Adipocyte (in vitro differentiated cells): Measurements from ENCODE around the gene DMRTA2.
"Not testable (repeated sequence)": the region's sequence is repeated elsewhere in the genome, so short reads cannot be mapped to it uniquely, and the experiment has no call there.

Experiments used
- DNase-seq: peaks from one replicate; pipeline ENCODE4 v3.0.0-alpha.2; 2015; ENCODE audit warnings: low read depth
- H3K27me3 ChIP-seq: replicated peaks from 2 replicates; pipeline ENCODE4 v1.7.0; 2013; ENCODE audit warnings: mild to moderate bottlenecking, low read length, moderate library complexity; ENCODE audit not compliant: control insufficient read depth, insufficient read depth
- H3K36me3 ChIP-seq: 2 replicates; pipeline ENCODE4 v1.7.0; 2013; ENCODE audit warnings: low read length, mild to moderate bottlenecking, moderate library complexity; ENCODE audit not compliant: control insufficient read depth, insufficient read depth, severe bottlenecking
- H3K4me1 ChIP-seq: 2 replicates; pipeline ENCODE4 v1.7.0; 2013; ENCODE audit warnings: mild to moderate bottlenecking, low read length, moderate library complexity; ENCODE audit not compliant: control insufficient read depth, insufficient read depth
- H3K4me3 ChIP-seq: 2 replicates; pipeline ENCODE4 v1.7.0; 2013; ENCODE audit warnings: mild to moderate bottlenecking, low read length, moderate library complexity
- H3K9ac ChIP-seq: 2 replicates; pipeline ENCODE4 v1.7.0; 2013; ENCODE audit warnings: mild to moderate bottlenecking, low read length, moderate library complexity
- H3K9me3 ChIP-seq: 2 replicates; pipeline ENCODE4 v1.7.0; 2013; ENCODE audit warnings: mild to moderate bottlenecking, low read length, moderate library complexity; ENCODE audit not compliant: control insufficient read depth

The DMRTA2 gene

DNA sequence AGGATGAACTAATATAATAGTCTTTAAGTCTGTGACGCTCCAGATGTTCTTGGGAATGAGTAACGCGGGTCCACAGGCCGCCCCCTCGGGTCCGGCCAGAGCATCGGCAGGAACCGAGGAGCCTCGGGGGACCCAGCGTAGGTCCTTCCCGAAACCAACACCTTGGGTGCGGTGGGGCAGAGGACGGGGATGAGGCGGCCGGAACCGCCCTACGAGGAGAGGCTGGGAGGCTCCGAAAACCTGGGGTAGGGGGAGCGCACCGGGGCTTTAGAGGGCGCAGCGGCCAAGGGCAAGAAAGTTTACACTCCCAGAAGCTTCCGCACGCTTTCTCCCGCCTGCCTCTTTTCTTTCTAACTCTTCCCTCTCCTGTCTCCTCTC, 7.1 kb downstream of the DMRTA2 start:
- Histone ChIP-seq H3K27me3 (peaks cover 67% of the 10 kb centered on the region), H3K36me3 (no peaks in the 10 kb centered on the region), H3K9ac (no peak overlapping the region), H3K4me3 (peak overlapping the region; percentile 8), H3K9me3 (peaks cover 15% of the 10 kb centered on the region), H3K4me1 (peaks cover 3% of the 10 kb centered on the region)
- no peak for DNase-seq

DNA sequence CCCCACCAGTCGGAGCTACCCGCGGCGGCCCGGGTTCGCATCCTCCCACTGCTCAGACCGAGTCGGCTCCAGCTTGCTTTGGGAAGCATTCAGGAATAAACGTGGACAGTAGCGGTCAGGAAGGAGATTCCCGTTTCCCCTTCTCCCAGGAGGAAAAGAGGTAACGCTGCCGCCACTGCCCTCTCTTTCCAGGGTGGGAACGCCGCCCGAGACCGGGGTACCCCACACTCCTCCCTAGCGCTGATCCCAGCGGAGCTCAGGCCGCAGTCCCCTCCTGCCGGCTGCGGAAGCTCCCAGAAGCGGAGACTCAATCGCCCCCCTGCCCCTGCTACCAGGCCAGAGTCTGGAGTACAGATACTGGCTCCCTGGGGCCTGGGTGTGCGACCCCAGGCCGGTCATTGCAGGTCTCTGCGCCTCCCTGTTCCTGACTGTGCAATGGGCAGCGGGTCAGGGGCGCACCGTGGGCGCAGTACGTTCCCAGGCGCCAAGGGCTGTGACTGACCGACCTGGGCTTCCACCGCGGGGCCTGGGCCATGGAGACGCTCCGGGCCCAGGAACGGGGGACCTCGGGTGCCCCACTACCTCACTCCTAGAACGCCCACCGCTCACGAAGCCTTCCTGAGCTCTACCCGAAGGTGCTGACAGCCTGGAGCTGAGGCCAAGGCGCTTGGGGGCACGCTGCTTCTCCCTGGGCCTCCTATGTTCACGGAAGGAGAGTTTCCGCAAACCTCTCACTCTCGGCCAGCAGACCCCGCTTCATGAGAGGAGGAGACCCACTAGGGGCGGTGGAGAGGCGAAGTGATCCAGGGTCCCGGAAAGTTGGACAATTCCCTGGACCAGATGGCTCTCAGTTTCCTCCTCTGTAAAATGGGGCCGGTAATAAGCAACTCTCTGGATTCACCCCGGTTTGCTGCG, 7.8 kb downstream of the DMRTA2 start:
- peaks cover 3% of the 10 kb centered on the region for H3K4me1 ChIP-seq
- H3K27me3 ChIP-seq: peaks cover 64% of the 10 kb centered on the region
- H3K4me3 ChIP-seq: no peak overlapping the region
- no peak for DNase-seq
- H3K9ac ChIP-seq: no peak overlapping the region
- H3K9me3 ChIP-seq: peaks cover 15% of the 10 kb centered on the region
- no peaks in the 10 kb centered on the region for H3K36me3 ChIP-seq

DNA sequence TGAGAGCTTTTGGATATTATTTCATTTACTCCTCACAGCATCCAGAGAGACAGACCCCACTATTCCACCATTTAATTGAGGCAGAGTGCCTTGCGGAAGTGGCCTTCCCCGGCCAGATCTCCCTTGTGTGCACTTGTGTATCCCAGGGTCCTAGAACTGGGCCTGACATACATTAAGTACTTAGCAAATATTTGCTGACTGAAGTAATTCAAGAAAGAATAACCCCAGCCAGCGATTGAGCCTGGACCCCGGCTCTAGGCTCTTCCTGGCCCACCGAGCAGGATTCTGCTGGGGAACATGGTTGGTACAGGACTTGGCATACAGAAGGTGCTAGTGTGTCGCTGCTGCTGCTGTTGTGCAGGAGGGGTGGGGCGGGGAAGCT, 8.4 kb downstream of the DMRTA2 start:
- Histone ChIP-seq H3K9me3 (peaks cover 15% of the 10 kb centered on the region), H3K4me3 (no peak overlapping the region), H3K9ac (no peak overlapping the region), H3K27me3 (peaks cover 58% of the 10 kb centered on the region), H3K36me3 (no peaks in the 10 kb centered on the region), H3K4me1 (peaks cover 3% of the 10 kb centered on the region)
- DNase-seq: no peak

DNA sequence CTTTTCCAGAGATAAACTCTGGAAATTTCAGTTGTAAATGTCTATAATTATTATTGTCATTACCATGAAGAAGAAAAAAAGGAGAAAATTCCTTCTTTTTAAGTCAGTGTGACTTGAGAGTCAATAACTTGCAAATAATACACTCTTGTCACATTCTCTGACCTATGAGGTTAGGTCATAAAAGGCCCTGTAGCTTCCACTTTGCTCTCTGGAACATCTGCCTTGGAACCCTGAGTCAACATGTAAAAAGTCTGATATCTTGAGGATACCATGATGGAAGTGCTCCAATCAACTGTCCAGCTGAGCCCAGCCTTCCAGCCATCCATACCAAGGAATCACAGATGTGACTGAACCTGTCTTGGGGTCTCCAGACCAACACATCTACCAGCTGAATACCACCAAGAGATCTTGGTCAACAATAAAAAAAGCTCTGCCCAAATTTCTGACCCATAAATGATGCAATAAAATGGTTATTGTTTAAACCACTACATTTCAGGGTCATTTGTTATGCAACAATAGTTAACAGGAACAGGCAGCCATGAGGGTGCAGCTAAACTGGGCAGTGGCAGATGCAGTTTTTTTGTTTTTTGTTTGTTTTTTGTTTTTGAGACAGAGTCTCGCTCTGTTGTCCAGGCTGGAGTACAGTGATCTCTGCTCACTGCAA, 10.3 kb downstream of the DMRTA2 start:
- no peaks in the 10 kb centered on the region for H3K36me3 ChIP-seq
- DNase-seq: no peak
- H3K27me3 ChIP-seq: peaks cover 47% of the 10 kb centered on the region
- H3K9me3 ChIP-seq: peaks cover 15% of the 10 kb centered on the region
- H3K4me1 ChIP-seq: peaks cover 3% of the 10 kb centered on the region
- no peak overlapping the region for H3K4me3 ChIP-seq
- no peak overlapping the region for H3K9ac ChIP-seq

GRCh38 chr1:50405814-50406213, 17.4 kb downstream of the DMRTA2 start:
- Histone ChIP-seq H3K9ac (no peak overlapping the region), H3K36me3 (no peaks in the 10 kb centered on the region), H3K4me1 (no peaks in the 10 kb centered on the region), H3K4me3 (no peak overlapping the region), H3K27me3 (peaks cover 8% of the 10 kb centered on the region), H3K9me3 (no peaks in the 10 kb centered on the region)
- DNase-seq: no peak

- no peak overlapping the region for H3K4me3 ChIP-seq
- H3K36me3 ChIP-seq: no peaks in the 10 kb centered on the region
- H3K4me1 ChIP-seq: no peaks in the 10 kb centered on the region
- DNase-seq: no peak
- no peak overlapping the region for H3K9ac ChIP-seq
- peaks cover 12% of the 10 kb centered on the region for H3K9me3 ChIP-seq
- no peaks in the 10 kb centered on the region for H3K27me3 ChIP-seq
Measured at GRCh38 chr1:50393522-50394120, 29.6 kb downstream of the DMRTA2 start.

DNA sequence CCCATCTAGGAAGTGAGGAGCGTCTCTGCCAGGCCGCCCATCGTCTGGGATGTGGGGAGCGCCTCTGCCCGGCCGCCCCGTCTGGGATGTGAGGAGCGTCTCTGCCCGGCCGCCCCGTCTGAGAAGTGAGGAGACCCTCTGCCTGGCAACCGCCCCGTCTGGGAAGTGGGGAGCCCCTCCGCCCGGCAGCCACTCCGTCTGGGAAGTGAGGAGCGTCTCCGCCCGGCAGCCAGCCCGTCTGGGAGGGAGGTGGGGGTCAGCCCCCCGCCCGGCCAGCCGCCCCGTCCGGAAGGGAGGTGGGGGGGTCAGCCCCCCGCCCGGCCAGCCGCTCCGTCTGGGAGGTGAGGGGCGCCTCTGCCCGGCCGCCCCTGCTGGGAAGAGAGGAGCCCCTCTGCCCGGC, 41.7 kb downstream of the DMRTA2 start:
- H3K4me3 ChIP-seq, DNase-seq, H3K36me3 ChIP-seq, H3K4me1 ChIP-seq, H3K27me3 ChIP-seq, H3K9ac ChIP-seq, H3K9me3 ChIP-seq: not testable (repeated sequence)

- Histone ChIP-seq H3K9me3 (peaks cover 13% of the 10 kb centered on the region), H3K27me3 (peaks cover under 1% of the 10 kb centered on the region), H3K4me1 (peaks cover 4% of the 10 kb centered on the region), H3K9ac (no peak overlapping the region), H3K36me3 (no peaks in the 10 kb centered on the region), H3K4me3 (no peak overlapping the region)
- no peak for DNase-seq
Measured at GRCh38 chr1:50378770-50379169, 44.5 kb downstream of the DMRTA2 start.

DNA sequence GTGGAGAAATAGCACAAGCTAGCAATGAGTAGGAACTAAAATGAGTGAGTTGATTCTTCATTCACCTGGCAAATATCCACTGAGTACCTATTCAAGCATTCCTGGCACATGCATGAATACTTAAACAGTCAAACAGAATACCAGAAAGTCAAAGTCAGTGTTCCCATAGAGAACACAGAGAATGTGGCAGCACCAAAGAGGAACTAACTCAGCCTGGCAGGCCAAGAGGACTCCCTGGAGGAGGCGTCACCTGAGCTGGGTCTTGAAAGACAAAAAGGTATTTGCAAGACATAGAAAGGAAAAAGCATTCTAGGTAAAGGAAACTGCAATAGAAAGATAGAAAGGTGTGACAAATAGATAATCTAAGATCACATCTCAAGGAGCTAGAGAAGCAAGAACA, 49.7 kb downstream of the DMRTA2 start:
- Histone ChIP-seq H3K36me3 (no peaks in the 10 kb centered on the region), H3K4me1 (peaks cover 3% of the 10 kb centered on the region), H3K4me3 (no peak overlapping the region), H3K9me3 (peaks cover 13% of the 10 kb centered on the region), H3K9ac (no peak overlapping the region), H3K27me3 (peaks cover 42% of the 10 kb centered on the region)
- DNase-seq: no peak

- H3K4me1 ChIP-seq: no peaks in the 10 kb centered on the region
- H3K9ac ChIP-seq: no peak overlapping the region
- H3K27me3 ChIP-seq: peaks cover 48% of the 10 kb centered on the region
- peaks cover 13% of the 10 kb centered on the region for H3K9me3 ChIP-seq
- no peak for DNase-seq
- H3K4me3 ChIP-seq: no peak overlapping the region
- no peaks in the 10 kb centered on the region for H3K36me3 ChIP-seq
Measured at GRCh38 chr1:50371749-50372148, 51.5 kb downstream of the DMRTA2 start.

- peaks cover 48% of the 10 kb centered on the region for H3K27me3 ChIP-seq
- H3K4me3 ChIP-seq: no peak overlapping the region
- H3K9me3 ChIP-seq: peaks cover 6% of the 10 kb centered on the region
- H3K4me1 ChIP-seq: no peaks in the 10 kb centered on the region
- no peaks in the 10 kb centered on the region for H3K36me3 ChIP-seq
- no peak for DNase-seq
- H3K9ac ChIP-seq: no peak overlapping the region
Measured at GRCh38 chr1:50369830-50370229, 53.4 kb downstream of the DMRTA2 start.
